Uterus (tissue), 4 donors: ENCODE data around the gene HOXB5. TPM values are rescaled to one million over a fixed set of nuclear protein-coding genes. Genes with fewer than 3 reads are reported as not detected.

ENCODE experiments used
- DNase-seq, 2 donors: peaks; one replicate each; pipeline ENCODE4 v3.0.0-alpha.2; 2019 to 2020
- H3K27ac ChIP-seq, 2 donors: fragments of 200-600 bp; sonication (generic); 1 replicate in 1 of 2; 2 replicates in 1 of 2; pipeline ENCODE4 v1.5.1; 2016 to 2018
- H3K27me3 ChIP-seq, 2 donors: fragments of 200-600 bp; sonication (generic); one replicate each; pipeline ENCODE4 v1.5.1; 2018 to 2019; ENCODE audit warnings: control low read depth in 1 of 2
- H3K36me3 ChIP-seq, 2 donors: fragments of 200-600 bp; sonication (generic); one replicate each; pipeline ENCODE4 v1.5.1; 2019; ENCODE audit warnings: control low read depth in 1 of 2
- H3K4me1 ChIP-seq, 2 donors: fragments of 200-600 bp; sonication (generic); one replicate each; pipeline ENCODE4 v1.5.1; 2018 to 2019; ENCODE audit warnings: control low read depth in 1 of 2
- H3K4me3 ChIP-seq, 2 donors: fragments of 200-600 bp; sonication (generic); 1 replicate in 1 of 2; 2 replicates in 1 of 2; pipeline ENCODE4 v1.5.1; 2018 to 2019; ENCODE audit warnings: mild to moderate bottlenecking in 1 of 2
- H3K9me3 ChIP-seq, 2 donors: fragments of 200-600 bp; sonication (generic); one replicate each; pipeline ENCODE4 v1.5.1; 2019; ENCODE audit warnings: control low read depth in 1 of 2
- CTCF ChIP-seq, 4 experiments: fragments of 200-600 bp in 2 of 4; fragments of 450-650 bp in 2 of 4; sonication (generic) in 2 of 4; IDR thresholded peaks; one replicate each; pipeline ENCODE4 v1.5.1; 2016 to 2019; ENCODE audit warnings: antibody characterized with exemption in 4 of 4, mild to moderate bottlenecking in 2 of 4, moderate library complexity in 1 of 4
- POLR2A ChIP-seq, 2 donors: fragments of 450-650 bp; IDR thresholded peaks; one replicate each; pipeline ENCODE4 v1.6.1; 2016; ENCODE audit warnings: antibody characterized with exemption in 2 of 2, mild to moderate bottlenecking in 1 of 2, moderate library complexity in 1 of 2
- intact Hi-C: fragments of 100-400 bp; cut with DNase I; formaldehyde crosslinking; loops from one replicate; pipeline ENCODE4 v1.15.1; 2023; ENCODE audit warnings: low total_unique reads
- total RNA-seq, 4 donors: library from RNA; depleted of rRNA in 3 of 4; stranded (reverse); fragments of >200 nt in 3 of 4; gene quantifications; one replicate each; pipeline versions ENCODE4 v1.1.0 to v1.2.4, GENCODE V29; 2014 to 2023
- donor health status: DM: yes; HTN: yes; CAD: no.

HOXB5 gene
- total RNA-seq, 4 donors from 2014 or later, result 0.55 to 2.5 (median 0.59) TPM; not detected in 1

GRCh38 chr17:48546924-48547807, 46.4 kb downstream of the HOXB5 start:
- Histone ChIP-seq H3K27ac (peak overlapping the region; percentile 93 to 97), H3K4me1 (peaks cover 12 to 17% of the 10 kb centered on the region in 2 donors), H3K9me3 (no peaks in the 10 kb centered on the region), H3K36me3 (no peaks in the 10 kb centered on the region), H3K27me3 (no peaks in the 10 kb centered on the region), H3K4me3 (peak overlapping the region; percentile 0 to 15)
- TF ChIP-seq POLR2A (IDR thresholded peaks at IDR 0.05), result no peak
- peak in 1 of 4 experiments; percentile 3 for TF ChIP-seq CTCF (IDR thresholded peaks at IDR 0.05)
- DNase-seq, result peak; percentile 75 to 81
- intact Hi-C loops, result no loop called here

- Histone ChIP-seq H3K36me3 (no peaks in the 10 kb centered on the region), H3K27ac (peak overlapping the region; percentile 93 to 97), H3K4me3 (peak overlapping the region in 1 of 2 donors; percentile 15), H3K27me3 (no peaks in the 10 kb centered on the region), H3K9me3 (no peaks in the 10 kb centered on the region), H3K4me1 (peaks cover 12 to 17% of the 10 kb centered on the region in 2 donors)
- intact Hi-C loops, result no loop called here
- peak in 1 of 2 donors; percentile 62 for DNase-seq
- TF ChIP-seq CTCF (IDR thresholded peaks at IDR 0.05), result no peak
- TF ChIP-seq POLR2A (IDR thresholded peaks at IDR 0.05), result no peak
These were observed 47.2 kb downstream of the HOXB5 start for GRCh38 chr17:48546137-48546923.

- intact Hi-C loops, result no loop called here
- no peaks in the 10 kb centered on the region for H3K36me3 ChIP-seq
- peak overlapping the region; percentile 93 to 97 for H3K27ac ChIP-seq
- DNase-seq, result no peak
- TF ChIP-seq CTCF (IDR thresholded peaks at IDR 0.05), result no peak
- no peak for TF ChIP-seq POLR2A (IDR thresholded peaks at IDR 0.05)
- no peaks in the 10 kb centered on the region for H3K27me3 ChIP-seq
- H3K9me3 ChIP-seq, result no peaks in the 10 kb centered on the region
- peaks cover 12 to 17% of the 10 kb centered on the region in 2 donors for H3K4me1 ChIP-seq
- H3K4me3 ChIP-seq, result no peak overlapping the region
These were observed 48.0 kb downstream of the HOXB5 start for GRCh38 chr17:48545539-48545938.

DNA sequence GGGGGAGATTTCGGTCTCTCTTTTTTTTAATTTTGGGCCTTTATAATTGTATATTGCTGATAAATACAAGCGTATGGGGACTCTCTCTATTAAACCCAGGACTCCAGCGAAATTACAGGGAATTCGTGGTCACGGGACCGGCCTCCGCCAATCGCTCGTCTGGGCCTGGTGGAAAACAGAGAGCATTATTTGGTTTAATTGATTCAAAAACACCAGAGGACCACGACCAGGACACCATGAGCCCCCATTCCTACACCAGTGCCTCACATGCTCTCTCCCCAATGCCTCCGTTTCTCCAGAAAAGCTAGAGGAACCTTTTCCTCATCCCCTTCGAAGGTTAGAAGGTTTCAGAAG, 48.6 kb downstream of the HOXB5 start, which contains the start of gene HOXB2:
Gene HOXB2, minus strand, starts transcription at position 88 of the 354 bp plus-strand sequence. CDS start 198 bp downstream, outside the sequence.
- TF ChIP-seq CTCF (IDR thresholded peaks at IDR 0.05) (no peak), POLR2A (IDR thresholded peaks at IDR 0.05) (no peak)
- H3K27me3 ChIP-seq, result no peaks in the 10 kb centered on the region
- H3K36me3 ChIP-seq, result no peaks in the 10 kb centered on the region

More for the DNA sequence above, 48.6 kb downstream of the HOXB5 start, which contains the start of gene HOXB2:
- intact Hi-C loops, result no loop called here
- Histone ChIP-seq H3K9me3 (no peaks in the 10 kb centered on the region), H3K4me3 (peak within 1 kb of the TSS; percentile 55 to 64), H3K27ac (peak within 1 kb of the TSS; percentile 93 to 97), H3K4me1 (peaks cover 12 to 17% of the 10 kb centered on the region in 2 donors)
- peak in 1 of 2 donors; percentile 35 for DNase-seq
